ENCODE data around the gene KRT8.
"Not testable (repeated sequence)": the region's sequence is repeated elsewhere in the genome, so short reads cannot be mapped to it uniquely, and the experiment has no call there.

KRT8 gene

DNA sequence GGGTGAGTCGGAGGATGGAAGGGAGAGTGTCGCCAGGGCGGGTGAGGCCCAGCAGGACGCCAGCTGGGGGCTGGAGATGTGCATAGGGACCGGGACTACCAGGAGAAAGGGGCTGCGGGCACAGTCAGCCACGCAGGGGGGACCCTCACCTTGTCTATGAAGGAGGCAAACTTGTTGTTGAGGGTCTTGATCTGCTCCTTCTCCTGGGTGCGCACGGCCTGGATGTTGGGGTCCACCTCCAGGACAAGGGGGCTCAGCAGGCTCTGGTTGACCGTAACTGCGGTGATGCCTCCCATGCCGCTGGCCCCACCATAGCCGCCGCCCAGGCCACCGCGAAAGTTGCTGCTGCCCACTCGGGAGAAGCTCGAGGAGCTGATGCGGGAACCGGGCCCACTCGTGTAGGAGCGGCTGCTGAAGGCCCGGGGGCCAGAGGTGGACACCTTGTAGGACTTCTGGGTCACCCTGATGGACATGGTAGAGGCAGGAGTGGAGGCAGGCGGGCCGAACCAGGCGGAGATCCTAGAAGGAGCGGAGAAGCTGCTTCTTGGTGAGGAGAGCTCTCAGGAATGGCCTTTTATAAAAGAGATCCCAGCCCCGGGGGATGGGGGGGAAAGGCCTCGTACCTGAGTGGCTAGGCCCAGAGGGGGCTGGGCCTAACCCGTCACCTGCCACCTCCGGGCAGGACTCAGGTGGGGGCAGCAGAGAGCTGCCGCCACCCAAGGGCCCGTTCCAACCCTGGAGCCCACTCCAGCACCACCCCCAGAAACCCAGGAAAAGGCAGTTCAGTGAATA, at the start of gene KRT8:
KRT8 (minus strand) TSS at position 568 of the 792 bp plus-strand sequence; CDS start at position 473, 95 bp downstream.
- DNase-seq = not testable (repeated sequence)

DNA sequence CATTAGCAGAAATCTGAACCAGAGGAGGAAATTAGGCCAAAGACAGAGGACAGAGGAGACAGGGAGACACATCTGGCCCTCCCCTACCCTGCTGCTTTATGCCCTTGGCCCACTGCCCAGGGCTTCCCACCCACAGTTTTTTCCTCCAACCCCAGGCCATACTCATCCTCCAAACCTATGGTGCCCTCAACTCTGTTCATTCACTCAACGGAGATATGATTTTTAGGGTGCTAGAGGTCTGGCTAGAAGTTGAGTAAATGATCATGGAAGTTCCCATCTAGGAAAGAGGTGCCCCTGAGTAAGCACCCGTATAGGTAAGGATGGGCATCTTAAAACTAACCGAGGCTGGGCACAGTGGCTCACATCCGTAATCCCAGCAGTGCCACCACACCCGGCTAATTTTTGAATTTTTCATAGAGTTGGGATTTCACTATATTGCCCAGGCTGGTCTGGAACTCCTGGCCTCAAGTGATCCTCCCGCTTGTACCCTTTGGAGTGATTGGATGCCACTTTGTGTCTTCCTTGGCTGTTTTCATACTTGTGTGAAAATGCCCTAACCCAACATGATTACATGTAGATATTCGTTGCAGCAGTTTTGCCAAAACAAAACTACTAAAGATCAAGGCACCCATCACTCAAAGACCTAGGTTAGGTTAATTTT, 48.4 kb upstream of the KRT8 start:
- no peak for DNase-seq

DNA sequence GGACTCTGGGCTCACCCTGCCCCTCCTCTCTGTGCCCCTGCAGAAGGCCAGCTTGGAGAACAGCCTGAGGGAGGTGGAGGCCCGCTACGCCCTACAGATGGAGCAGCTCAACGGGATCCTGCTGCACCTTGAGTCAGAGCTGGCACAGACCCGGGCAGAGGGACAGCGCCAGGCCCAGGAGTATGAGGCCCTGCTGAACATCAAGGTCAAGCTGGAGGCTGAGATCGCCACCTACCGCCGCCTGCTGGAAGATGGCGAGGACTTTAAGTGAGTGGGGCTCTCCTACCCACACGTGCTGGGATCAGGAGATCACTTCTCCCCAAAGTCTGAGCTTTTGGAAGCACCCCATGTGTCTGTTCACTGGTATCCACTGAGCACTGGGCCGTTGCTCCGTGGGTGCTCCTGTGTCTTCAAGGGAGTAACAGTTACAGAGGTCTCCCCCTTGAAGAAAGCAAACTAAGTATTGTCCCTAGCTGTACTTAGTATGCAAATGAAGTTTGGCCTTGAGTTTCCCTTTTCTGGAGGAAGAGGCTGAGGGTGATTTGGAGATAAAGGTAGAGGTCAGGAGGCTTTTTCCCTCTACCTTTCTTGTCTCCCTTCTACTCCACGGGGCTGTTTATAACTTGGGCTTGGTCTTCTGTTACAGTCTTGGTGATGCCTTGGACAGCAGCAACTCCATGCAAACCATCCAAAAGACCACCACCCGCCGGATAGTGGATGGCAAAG, 47.4 kb upstream of the KRT8 start:
- no peak for DNase-seq

DNA sequence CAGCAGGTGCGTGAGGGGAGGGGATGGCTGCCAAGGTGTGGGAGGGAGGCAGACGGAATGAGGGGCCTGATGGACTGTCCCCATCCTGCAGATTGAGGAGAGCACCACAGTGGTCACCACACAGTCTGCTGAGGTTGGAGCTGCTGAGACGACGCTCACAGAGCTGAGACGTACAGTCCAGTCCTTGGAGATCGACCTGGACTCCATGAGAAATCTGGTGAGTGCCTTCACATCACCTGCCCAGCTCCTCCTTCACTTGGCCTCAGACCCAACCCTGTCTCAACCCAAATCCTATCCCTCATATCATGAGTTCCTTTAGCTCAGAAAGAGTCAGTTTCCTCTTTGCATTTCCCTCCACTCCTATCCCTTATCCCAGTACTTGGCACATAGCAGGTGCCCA, 46.8 kb upstream of the KRT8 start:
- no peak for DNase-seq

DNA sequence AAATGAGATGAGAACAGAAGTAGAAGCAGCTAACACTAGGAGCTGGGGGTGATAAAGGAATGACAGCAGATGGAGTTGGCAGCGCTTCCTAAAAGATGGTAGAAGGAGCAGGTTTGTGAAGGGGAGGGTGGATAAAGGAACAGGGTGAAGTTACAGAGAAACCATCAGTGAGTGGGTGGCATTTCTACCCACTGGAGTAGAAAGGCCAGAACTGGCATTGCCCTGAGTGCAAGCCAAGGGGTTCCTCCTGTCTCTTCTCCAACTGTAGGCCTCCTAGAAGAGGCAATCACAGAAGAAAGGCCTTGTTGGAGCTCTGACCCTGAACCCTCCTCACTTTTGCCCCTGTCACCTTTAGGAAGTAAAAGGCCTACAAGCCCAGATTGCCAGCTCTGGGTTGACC, 46.2 kb upstream of the KRT8 start:
- DNase-seq = no peak

DNA sequence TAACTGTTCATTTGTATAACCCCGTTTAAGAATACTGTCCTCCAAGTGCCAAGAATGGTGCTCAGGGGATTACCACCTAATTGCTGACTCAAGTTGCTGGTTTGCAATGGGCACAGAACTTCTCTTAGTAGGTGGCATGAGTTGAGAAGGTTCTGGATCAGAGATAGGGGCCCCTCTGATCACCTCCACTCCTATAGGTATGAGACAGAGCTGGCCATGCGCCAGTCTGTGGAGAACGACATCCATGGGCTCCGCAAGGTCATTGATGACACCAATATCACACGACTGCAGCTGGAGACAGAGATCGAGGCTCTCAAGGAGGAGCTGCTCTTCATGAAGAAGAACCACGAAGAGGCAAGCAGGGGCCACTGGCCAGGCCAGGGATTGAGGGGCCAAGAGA, 45.7 kb upstream of the KRT8 start:
- DNase-seq = no peak

DNA sequence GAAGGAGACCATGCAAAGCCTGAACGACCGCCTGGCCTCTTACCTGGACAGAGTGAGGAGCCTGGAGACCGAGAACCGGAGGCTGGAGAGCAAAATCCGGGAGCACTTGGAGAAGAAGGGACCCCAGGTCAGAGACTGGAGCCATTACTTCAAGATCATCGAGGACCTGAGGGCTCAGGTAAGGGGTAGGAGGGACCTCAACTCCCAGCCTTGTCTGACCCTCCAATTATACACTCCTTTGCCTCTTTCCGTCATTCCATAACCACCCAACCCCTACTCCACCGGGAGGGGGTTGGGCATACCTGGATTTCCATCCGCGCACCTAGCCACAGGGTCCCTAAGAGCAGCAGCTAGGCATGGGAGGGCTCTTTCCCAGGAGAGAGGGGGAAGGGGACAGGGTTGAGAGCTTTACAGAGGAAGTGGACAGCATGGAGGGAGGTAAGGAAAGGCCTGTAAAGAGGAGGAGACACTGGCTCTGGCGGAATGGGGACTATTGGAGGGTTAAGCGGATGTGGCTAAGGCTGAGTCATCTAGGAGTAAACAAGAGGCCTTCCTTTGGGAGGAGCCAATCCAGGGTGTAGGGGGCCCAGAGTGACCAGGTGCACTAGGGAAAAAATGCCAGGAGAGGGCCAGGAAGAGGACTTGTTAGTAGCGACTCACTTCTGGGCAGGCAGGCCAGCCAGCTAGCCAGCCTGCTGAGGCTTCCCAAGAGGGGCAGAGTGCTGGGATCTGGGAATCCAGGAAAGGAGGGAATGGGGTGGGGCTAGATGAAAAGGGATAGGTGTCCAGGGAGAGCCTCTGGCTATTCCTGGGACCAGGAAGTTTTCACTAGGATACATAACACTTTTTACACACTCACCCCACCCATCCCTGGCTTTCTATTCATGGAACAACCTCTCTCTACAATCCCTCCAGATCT, 44.8 kb upstream of the KRT8 start:
- no peak for DNase-seq

DNA sequence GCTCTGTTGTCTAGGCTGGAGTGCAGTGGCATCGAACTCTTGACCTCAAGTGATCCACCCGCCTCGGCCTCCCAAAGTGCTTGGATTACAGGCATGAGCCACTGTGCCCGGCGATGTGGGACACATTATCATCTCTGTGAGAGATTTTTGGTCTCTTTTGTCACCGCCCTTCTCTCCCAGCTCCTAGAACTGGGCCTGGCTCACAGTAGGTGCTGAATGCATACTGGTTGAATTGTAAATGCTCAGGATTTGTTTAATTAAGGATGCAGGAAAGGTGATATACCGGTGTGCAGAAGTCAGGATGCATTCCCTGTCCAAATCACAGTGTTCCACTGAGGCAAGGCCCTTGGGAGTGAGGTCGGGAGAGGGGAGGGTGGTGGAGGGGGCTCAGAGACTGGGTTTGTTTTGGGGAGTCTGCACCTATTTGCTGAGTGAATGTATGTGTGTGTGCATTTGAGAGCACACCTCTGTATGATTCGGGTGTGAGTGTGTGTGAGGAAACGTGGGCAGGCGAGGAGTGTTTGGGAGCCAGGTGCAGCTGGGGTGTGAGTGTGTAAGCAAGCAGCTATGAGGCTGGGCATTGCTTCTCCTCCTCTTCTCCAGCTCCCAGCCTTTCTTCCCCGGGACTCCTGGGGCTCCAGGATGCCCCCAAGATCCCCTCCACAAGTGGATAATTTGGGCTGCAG, 43.0 kb upstream of the KRT8 start:
- DNase-seq = no peak

DNA sequence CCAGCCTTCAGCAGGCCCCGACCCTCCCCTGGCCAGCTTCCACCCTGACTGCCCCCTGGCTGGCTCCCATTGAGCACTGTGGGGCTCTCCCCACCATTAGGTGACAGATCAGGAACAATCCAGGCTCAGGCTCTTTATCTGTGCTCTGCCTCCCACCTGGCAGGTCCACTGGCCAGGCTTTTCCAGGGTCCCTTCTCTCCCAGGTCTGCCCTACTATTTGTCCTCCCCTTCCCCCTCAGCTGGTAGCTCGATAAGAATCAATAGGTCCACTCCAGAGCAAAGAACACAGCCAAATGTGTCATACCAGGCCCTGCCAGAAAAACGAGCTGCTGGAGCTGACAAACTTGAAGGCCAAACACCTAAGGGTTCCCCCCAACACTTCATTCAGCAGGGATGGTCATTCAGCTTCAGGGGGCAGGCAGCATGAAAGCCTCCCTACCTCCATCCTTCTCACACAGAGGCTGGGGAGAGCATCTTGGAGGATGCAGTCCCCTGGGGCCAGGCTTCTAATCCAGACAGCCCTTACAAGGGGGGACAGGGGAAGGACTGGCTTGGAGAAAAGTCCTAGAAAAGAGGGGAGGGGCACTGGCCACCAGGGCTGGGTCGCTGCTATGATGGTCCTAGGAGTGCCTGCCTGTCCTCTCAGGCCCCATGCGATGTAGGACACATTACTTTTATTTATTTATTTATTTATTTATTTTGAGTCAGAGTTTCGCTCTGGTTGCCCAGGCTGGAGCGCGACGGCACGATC, 42.1 kb upstream of the KRT8 start:
- no peak for DNase-seq

DNA sequence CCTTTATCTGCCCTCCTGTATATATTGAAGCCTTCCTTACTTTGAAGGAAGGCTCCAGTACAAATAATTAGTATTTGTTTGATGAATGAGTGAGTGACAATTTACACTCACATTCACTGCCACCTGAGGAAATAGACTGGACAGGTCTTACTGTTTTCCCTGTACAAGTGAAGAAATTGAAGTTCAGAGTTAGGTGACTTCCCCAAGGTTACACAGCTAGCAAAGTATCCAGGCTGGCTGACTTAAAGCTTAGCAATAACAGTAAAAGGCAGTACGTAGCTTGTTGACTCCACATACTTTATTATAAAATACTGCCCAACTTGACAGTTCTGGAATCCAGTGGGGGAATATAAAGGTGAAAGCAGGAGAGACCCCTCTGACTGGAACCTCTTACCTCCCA, 41.5 kb upstream of the KRT8 start:
- DNase-seq = no peak

DNA sequence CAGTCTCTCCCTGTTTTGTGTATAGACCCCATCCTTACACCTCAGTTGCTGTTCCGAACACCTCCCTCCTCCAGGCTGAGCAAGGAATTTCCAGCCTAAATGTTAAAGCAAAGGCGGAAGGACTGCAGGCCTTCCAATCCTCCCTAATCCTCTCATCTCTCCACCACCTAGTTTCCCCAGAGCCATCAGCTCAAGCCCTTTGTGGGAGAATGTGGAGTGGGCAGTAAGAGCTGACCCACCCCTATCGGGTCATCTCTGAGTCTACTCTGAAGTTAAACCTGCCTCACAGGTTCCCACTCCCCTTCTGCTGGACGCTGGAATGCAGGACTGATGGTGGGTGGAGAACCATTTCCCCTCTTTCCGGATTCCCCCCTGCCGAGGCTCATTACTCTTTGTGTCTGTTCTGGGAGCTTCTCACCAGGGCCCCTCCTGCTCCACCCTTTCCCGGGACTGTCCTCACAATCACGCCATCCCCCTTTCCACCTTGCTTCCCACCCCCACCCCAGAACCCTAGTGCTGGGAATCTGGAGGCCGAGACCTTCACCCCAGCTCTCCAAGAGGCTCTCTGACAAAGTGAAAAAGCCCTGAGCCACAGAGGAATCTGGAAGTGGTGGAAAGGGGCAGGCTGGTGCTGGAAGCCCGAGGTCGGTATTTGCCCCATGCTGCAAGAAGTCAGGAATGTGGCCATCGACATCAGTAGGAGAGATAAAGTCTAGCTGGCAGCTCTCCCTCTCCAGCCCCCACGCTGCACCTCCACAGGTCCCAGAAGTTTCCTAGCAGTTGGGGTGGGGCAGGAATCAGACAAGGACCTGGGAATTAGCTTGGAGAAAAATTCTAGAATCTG, 40.7 kb upstream of the KRT8 start:
- no peak for DNase-seq

DNA sequence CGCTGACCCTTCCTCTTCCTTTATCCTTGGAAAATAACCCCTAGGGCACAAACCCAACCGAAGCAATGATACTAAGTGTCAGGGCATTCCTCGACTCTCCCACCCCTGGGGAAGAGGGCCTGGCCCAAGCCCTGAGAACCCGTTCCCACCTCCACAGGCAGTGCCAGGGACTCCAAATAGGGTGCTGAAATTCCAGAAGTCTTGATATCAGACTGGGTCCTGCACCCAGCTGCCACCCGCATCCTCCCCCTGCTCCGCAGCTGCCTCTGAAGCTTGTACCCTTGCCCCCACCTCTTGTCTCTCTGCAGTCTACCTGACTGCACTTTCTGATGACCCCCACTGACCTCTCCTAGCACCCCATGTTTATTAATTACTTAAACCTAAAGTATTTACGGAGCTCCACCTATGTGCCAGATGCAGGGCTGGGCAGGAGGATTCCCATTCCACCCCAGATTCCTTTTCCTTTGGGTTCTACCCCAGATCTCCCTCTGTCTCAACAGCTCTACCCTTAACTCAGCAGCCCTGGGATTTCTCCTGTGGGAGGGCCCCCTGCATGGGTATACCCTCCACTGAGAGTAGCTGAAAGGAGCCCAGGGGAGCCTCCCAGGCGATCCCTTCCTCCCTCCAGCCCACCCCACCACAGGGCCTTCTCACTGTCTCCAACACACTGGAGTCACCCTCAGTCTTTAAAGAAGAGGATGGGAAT, 40.0 kb upstream of the KRT8 start:
- DNase-seq = no peak

DNA sequence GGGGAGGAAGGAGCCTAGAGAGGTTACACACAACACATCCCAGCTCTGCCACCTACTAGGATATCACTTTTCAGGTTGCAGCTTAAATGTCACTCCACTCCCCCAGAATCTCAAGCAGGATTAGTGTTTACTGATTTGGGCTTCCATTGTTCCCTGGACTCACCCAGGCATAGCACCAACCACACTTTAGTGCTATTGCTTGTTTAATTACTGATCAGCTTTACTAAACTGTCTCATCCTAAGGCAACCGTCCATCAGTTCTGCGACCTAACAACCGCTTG, 38.0 kb upstream of the KRT8 start:
- DNase-seq = no peak

DNA sequence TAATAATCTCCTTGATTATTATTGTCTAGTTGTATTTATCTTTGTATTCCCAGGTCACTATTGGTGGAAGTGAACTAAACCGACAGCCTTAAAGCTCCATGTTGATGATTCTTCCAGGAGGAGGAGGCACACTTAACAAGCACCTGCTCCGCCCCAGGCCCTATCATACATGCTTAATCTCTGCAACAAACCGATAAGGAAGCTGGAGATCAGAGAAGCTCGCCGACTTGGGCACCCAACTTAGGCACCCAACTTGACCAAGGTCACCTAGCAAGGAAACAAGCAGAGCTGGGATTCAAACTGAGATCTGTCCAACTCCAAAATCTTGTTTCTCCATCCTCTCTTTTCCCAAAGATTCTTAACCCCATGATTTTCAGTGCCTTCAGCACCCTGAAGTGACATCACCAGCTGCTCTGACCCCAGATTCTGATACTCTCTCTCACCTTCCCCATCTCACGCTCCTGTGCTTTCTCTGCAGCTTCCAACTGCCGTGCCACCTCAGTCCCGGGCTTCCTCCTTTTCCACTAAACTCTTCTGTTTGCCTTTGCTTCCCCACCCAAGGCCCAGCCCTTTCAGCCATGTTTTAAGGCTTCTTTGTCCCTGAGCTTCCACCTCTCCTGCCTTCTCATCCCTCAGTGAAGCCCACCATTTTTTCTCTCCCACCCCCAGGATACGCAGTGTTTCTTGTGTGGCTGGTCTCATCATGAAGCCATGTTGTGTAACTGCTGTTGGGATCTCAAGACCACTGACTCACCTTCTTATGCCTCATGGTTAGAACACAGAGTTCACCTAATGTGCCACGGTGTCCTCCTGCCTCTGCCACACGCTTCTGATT, 37.4 kb upstream of the KRT8 start:
- no peak for DNase-seq

DNA sequence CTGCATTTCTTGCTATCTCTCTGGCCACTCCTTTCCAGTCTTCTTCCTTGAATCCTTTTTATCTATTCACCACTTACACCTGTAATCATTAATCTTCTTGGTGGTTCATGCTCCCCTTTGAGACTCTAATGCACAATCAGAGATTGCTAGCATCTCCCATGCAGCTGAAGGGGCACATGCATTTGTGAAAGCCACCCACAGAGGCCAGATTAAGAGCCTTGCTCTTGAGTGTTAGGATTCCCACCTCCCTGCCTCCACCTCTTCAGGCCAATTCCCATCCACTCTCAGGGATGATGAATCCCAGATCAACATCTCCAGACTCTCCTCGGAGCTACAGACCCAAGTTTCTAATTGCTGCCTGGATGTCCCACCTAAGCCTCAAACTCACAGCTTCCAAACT, 24.7 kb upstream of the KRT8 start:
- no peak for DNase-seq

DNA sequence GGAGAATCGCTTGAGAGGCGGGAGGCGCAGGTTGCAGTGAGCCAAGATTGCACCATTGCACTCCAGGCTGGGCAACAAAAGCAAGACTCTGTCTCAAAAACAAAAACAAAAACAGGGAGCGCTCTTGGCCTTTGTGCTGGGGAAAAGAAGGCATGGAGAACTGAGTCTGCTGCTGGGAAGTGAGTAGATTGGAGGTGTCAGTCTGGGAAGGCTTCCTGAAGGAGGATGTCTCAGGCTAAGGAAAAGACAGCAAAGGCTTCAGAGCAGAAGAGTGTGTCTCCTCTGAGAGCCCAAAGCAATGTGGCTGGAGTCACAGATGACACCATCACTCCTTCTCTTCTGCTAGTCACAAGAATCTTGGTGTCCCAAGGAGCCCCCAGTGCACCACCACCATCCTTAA, 23.1 kb upstream of the KRT8 start:
- DNase-seq = no peak

DNA sequence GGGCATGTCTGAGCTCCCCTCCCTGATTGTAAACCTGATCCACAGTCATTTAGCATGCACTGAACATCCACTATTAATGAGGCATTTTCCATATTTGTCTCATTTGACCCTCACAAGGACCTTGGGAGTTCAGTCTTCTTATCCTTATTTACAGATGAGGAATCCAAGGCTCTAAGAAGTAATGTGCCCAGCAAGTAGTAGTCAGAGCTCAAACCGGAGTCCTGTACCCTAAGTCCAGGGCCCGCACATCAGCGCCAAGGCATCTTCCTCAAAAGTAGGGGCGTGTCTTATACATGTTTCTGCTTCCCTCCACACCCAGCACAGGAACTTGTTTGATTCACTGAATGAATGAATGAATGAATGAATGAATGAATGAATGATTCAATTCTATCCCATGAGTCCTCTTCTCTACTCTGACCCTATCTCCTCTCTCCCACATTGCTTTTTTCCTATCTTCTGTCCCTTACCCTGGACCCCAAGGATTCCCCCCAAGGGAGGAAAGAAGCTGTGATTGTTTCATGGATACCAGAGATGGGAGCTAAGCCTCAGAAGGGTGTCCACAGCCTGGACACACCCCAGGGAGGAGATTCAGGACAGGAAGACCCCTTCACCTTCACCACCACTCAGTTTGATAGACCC, 21.8 kb upstream of the KRT8 start:
- no peak for DNase-seq

DNA sequence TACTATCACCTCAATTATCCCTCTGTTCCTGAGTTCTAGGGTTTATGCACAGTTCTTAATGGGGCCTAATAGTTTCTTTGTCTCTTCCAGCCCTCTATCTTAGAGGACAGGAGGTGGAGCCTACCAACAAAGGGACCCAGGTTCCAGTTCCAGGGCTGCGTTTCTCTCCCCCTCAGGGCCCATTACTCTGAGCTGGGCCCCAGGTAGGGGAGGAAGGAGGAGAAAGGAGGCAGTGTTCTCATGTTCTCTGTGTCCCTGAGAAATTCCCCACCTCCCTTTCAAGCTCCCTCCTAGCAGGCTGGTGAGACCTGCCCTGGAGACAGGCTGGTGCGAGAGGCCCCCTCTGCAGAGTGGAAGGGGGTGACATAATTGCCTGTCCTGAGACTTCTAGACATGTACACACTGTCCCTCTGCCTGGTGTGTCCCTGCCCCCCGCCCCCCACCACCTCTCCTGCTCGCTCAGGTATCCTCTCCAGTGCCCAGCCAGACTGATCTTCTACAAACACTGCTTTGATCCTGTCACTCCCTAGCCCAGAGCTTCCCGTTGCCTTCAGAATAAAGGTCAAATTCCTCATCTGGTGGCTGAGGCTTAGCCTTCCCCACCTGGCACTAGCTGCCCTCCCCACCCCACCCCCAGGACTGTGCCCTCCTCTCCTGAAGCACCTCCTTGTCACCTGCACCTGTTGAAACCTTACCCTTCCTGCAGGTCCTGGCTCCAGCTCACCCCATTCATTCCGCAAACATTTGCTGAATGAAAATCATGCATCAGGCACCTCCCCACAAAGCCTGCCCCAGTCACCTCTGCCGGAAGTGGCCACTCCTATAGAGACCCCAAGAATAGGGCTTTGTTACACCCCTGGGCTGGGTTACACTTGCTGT, 21.1 kb upstream of the KRT8 start:
- DNase-seq = no peak

All from NCI-H524 treated with DMSO at 0.1 percent for 48 hours (cell line).